Thyroid gland (tissue), 4 donors: ENCODE results near the gene COPS7A.

Experiments
- CTCF ChIP-seq, 6 experiments: fragments of 200-600 bp in 3 of 6; fragments of 450-650 bp in 3 of 6; sonication (generic) in 3 of 6; IDR thresholded peaks; one replicate each; pipeline ENCODE4 v1.5.1; 2016 to 2019; ENCODE audit warnings: antibody characterized with exemption in 6 of 6, mild to moderate bottlenecking in 2 of 6, inconsistent platforms in 1 of 6, moderate library complexity in 1 of 6
- POLR2A ChIP-seq, 2 donors: fragments of 450-650 bp; IDR thresholded peaks; one replicate each; pipeline ENCODE4 v1.6.1; 2017; ENCODE audit warnings: antibody characterized with exemption in 2 of 2, mild to moderate bottlenecking in 2 of 2, moderate library complexity in 1 of 2

- TF ChIP-seq CTCF (IDR thresholded peaks at IDR 0.05) (no peak), POLR2A (IDR thresholded peaks at IDR 0.05) (no peak)
Measured at GRCh38 chr12:6748761-6749160, 24.9 kb downstream of the COPS7A start.
